Measurements from ENCODE around the gene LGALS4.
"Not testable (repeated sequence)": the region's sequence is repeated elsewhere in the genome, so short reads cannot be mapped to it uniquely, and the experiment has no call there.

- TF ChIP-seq, protein P1, sequence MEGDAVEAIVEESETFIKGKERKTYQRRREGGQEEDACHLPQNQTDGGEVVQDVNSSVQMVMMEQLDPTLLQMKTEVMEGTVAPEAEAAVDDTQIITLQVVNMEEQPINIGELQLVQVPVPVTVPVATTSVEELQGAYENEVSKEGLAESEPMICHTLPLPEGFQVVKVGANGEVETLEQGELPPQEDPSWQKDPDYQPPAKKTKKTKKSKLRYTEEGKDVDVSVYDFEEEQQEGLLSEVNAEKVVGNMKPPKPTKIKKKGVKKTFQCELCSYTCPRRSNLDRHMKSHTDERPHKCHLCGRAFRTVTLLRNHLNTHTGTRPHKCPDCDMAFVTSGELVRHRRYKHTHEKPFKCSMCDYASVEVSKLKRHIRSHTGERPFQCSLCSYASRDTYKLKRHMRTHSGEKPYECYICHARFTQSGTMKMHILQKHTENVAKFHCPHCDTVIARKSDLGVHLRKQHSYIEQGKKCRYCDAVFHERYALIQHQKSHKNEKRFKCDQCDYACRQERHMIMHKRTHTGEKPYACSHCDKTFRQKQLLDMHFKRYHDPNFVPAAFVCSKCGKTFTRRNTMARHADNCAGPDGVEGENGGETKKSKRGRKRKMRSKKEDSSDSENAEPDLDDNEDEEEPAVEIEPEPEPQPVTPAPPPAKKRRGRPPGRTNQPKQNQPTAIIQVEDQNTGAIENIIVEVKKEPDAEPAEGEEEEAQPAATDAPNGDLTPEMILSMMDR (IDR thresholded peaks at IDR 0.05), result not testable (repeated sequence)
- TF ChIP-seq POLR2A (IDR thresholded peaks at IDR 0.05), result not testable (repeated sequence)
Observed at GRCh38 chr19:38771569-38771968, 41.2 kb downstream of the LGALS4 start.

Measured in ovary (tissue), 3 donors.